Epithelial cell of proximal tubule (primary cell): ENCODE measurements around the gene KCNK3. TPM values are rescaled to one million over a fixed set of nuclear protein-coding genes. Genes with fewer than 3 reads are reported as not detected.

Source experiments
- DNase-seq: peaks from one replicate; pipeline ENCODE4 v3.0.0-alpha.2; 2011; ENCODE audit warnings: low read depth
- H3K4me3 ChIP-seq: 2 replicates; pipeline ENCODE4 v1.5.1; 2011; ENCODE audit warnings: low read depth, mild to moderate bottlenecking, low read length
- CTCF ChIP-seq: conservative IDR thresholded peaks from 2 replicates; pipeline ENCODE4 v1.5.1; 2012; ENCODE audit warnings: low read depth, mild to moderate bottlenecking, low read length
- total RNA-seq: library from RNA; depleted of rRNA; stranded (reverse); fragments of >200 nt; gene quantifications from 2 replicates; pipeline ENCODE4 v1.2.3, GENCODE V29; 2015

Gene KCNK3
- total RNA-seq, 1 donor from 2014 or later: 5.1 TPM

DNA sequence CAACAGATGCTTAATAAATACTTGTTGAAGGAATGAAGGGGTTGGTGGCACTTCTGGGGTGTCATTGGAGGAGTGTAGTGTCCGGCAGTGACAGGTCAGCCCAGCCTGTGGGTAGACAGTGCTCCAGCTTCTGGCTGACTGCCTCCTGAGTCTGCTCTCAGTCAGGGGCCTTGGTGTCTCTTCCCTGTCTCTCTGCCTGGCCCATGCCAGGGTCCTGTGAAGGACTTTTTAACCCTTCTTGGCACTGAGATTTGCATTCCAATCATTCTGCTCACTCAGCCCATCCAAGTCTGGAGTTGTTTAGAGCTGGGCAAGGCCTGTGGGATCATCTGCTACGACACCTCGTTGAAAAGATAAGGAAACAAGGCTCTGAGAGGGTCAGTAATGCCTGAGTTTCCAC, 1.4 kb upstream of the KCNK3 start:
- no peak for DNase-seq
- TF ChIP-seq CTCF: no peak
- H3K4me3 ChIP-seq: no peak overlapping the region

- no peak for DNase-seq
- peak overlapping the region; percentile 26 for H3K4me3 ChIP-seq
- no peak for TF ChIP-seq CTCF
Observed at GRCh38 chr2:26691881-26692278, 642 bp upstream of the KCNK3 start.

DNA sequence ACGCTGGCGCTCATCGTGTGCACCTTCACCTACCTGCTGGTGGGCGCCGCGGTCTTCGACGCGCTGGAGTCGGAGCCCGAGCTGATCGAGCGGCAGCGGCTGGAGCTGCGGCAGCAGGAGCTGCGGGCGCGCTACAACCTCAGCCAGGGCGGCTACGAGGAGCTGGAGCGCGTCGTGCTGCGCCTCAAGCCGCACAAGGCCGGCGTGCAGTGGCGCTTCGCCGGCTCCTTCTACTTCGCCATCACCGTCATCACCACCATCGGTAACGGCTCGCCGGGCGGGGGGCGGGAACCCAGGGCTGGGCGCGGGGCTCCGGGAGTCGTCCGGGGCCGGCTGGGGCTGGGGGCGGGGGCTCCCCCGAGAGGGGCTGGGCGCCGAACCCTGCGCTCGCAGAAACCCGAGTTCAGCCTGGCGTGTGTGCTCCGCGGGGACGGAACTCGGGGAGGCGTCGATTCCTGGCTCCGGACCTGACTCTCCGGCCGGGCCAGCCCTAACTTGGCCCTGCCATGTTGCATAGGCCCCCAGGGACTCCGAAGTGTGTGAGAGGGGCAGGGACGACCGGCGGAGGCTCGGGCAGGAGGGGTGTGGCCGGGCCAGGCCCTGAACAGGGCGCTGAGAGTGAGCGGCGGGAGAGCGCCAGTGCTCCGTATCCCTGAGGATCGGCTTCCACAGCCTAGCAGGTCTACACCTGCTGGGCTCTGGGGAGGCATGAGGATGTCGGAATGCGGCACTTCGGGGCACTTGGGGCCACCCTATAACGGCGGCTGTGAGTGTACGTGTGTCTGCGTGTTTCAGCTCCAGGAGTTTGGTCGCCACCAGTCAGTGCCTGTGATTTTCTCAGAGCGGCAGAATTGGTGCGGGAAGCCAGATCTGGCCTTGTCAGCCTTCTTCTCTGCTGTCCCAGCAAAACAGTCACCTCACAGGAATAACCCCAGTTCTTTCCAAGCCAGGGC, 651 bp downstream of the KCNK3 start:
- H3K4me3 ChIP-seq: peak overlapping the region; percentile 65
- no peak for TF ChIP-seq CTCF
- DNase-seq: no peak

- H3K4me3 ChIP-seq: peak overlapping the region; percentile 65
- no peak for TF ChIP-seq CTCF
- no peak for DNase-seq
Observed at GRCh38 chr2:26694001-26694400, 1.5 kb downstream of the KCNK3 start.

- TF ChIP-seq CTCF: no peak
- peak; percentile 98 for DNase-seq
- H3K4me3 ChIP-seq: no peak overlapping the region
Observed at GRCh38 chr2:26696351-26696816, 3.9 kb downstream of the KCNK3 start.

- no peak overlapping the region for H3K4me3 ChIP-seq
- no peak for TF ChIP-seq CTCF
- DNase-seq: no peak
Observed at GRCh38 chr2:26697425-26697824, 4.9 kb downstream of the KCNK3 start.
